ENCODE measurements around the gene TFAP2A.

TFAP2A gene

GRCh38 chr6:10385524-10386132 lies 29.2 kb downstream of the TFAP2A start:
- H3K36me3 ChIP-seq (ENCODE audit: insufficient read depth, low read length) = no peaks in the 10 kb centered on the region
- no peak overlapping the region for H3K27ac ChIP-seq (ENCODE audit: low read depth, low read length)
- H3K4me1 ChIP-seq (ENCODE audit: insufficient read depth, low read length) = peaks cover 56% of the 10 kb centered on the region
- H3K9me3 ChIP-seq (ENCODE audit: insufficient read depth, low read depth, low read length) = no peaks in the 10 kb centered on the region
- peaks cover 100% of the 10 kb centered on the region for H3K27me3 ChIP-seq (ENCODE audit: insufficient read depth, low read length)
- peak overlapping the region; percentile 23; the same call in 1 of the 2 replicates for H3K4me3 ChIP-seq (ENCODE audit: low read length)
- H3K9ac ChIP-seq (ENCODE audit: low read depth, low read length) = no peak overlapping the region
- WGBS = 1% methylated on average over 21 of the region's 21 CpGs

- WGBS = under 1% methylated on average over 64 of the region's 64 CpGs
- peaks cover 50% of the 10 kb centered on the region for H3K4me1 ChIP-seq (ENCODE audit: insufficient read depth, low read length)
- H3K4me3 ChIP-seq (ENCODE audit: low read length) = peak overlapping the region; percentile 23
- H3K9me3 ChIP-seq (ENCODE audit: insufficient read depth, low read depth, low read length) = no peaks in the 10 kb centered on the region
- no peaks in the 10 kb centered on the region for H3K36me3 ChIP-seq (ENCODE audit: insufficient read depth, low read length)
- H3K9ac ChIP-seq (ENCODE audit: low read depth, low read length) = no peak overlapping the region
- H3K27me3 ChIP-seq (ENCODE audit: insufficient read depth, low read length) = peaks cover 100% of the 10 kb centered on the region
- H3K27ac ChIP-seq (ENCODE audit: low read depth, low read length) = no peak overlapping the region
These were observed 30.0 kb downstream of the TFAP2A start for GRCh38 chr6:10384610-10385523.

- no peaks in the 10 kb centered on the region for H3K36me3 ChIP-seq (ENCODE audit: insufficient read depth, low read length)
- H3K9ac ChIP-seq (ENCODE audit: low read depth, low read length) = no peak overlapping the region
- 3% methylated on average over 9 of the region's 9 CpGs for WGBS
- peaks cover 97% of the 10 kb centered on the region for H3K27me3 ChIP-seq (ENCODE audit: insufficient read depth, low read length)
- H3K4me3 ChIP-seq (ENCODE audit: low read length) = 0 out of 2 replicates have a peak overlapping the region, but pooled peaks have one; percentile 23
- peaks cover 45% of the 10 kb centered on the region for H3K4me1 ChIP-seq (ENCODE audit: insufficient read depth, low read length)
- H3K9me3 ChIP-seq (ENCODE audit: insufficient read depth, low read depth, low read length) = no peaks in the 10 kb centered on the region
- H3K27ac ChIP-seq (ENCODE audit: low read depth, low read length) = no peak overlapping the region
These were observed 30.7 kb downstream of the TFAP2A start for GRCh38 chr6:10384091-10384609.

- Histone ChIP-seq H3K36me3 (ENCODE audit: insufficient read depth, low read length) (no peaks in the 10 kb centered on the region), H3K4me1 (ENCODE audit: insufficient read depth, low read length) (peaks cover 39% of the 10 kb centered on the region), H3K9ac (ENCODE audit: low read depth, low read length) (no peak overlapping the region), H3K4me3 (ENCODE audit: low read length) (peak overlapping the region; percentile 25; the same call in 1 of the 2 replicates), H3K9me3 (ENCODE audit: insufficient read depth, low read depth, low read length) (no peaks in the 10 kb centered on the region), H3K27ac (ENCODE audit: low read depth, low read length) (no peak overlapping the region), H3K27me3 (ENCODE audit: insufficient read depth, low read length) (peaks cover 93% of the 10 kb centered on the region)
- WGBS = under 1% methylated on average over 48 of the region's 48 CpGs
These were observed 31.4 kb downstream of the TFAP2A start for GRCh38 chr6:10383331-10384090.

- Histone ChIP-seq H3K9me3 (ENCODE audit: insufficient read depth, low read depth, low read length) (no peaks in the 10 kb centered on the region), H3K27me3 (ENCODE audit: insufficient read depth, low read length) (peaks cover 88% of the 10 kb centered on the region), H3K4me3 (ENCODE audit: low read length) (no peak overlapping the region), H3K36me3 (ENCODE audit: insufficient read depth, low read length) (no peaks in the 10 kb centered on the region), H3K4me1 (ENCODE audit: insufficient read depth, low read length) (peaks cover 38% of the 10 kb centered on the region), H3K9ac (ENCODE audit: low read depth, low read length) (no peak overlapping the region), H3K27ac (ENCODE audit: low read depth, low read length) (no peak overlapping the region)
- WGBS = 3% methylated on average over 22 of the region's 22 CpGs
These were observed 32.0 kb downstream of the TFAP2A start for GRCh38 chr6:10382728-10383330.

- H3K27ac ChIP-seq (ENCODE audit: low read depth, low read length) = no peak overlapping the region
- H3K9ac ChIP-seq (ENCODE audit: low read depth, low read length) = no peak overlapping the region
- H3K4me1 ChIP-seq (ENCODE audit: insufficient read depth, low read length) = peaks cover 36% of the 10 kb centered on the region
- H3K4me3 ChIP-seq (ENCODE audit: low read length) = no peak overlapping the region; the same call in 1 of the 2 replicates
- H3K27me3 ChIP-seq (ENCODE audit: insufficient read depth, low read length) = peaks cover 82% of the 10 kb centered on the region
- H3K9me3 ChIP-seq (ENCODE audit: insufficient read depth, low read depth, low read length) = no peaks in the 10 kb centered on the region
- 4% methylated on average over 15 of the region's 15 CpGs for WGBS
- H3K36me3 ChIP-seq (ENCODE audit: insufficient read depth, low read length) = no peaks in the 10 kb centered on the region
These were observed 32.6 kb downstream of the TFAP2A start for GRCh38 chr6:10382322-10382721.

GRCh38 chr6:10381830-10382208 lies 33.1 kb downstream of the TFAP2A start:
- Histone ChIP-seq H3K4me3 (ENCODE audit: low read length) (peak overlapping the region; percentile 26), H3K27ac (ENCODE audit: low read depth, low read length) (no peak overlapping the region), H3K9me3 (ENCODE audit: insufficient read depth, low read depth, low read length) (no peaks in the 10 kb centered on the region), H3K4me1 (ENCODE audit: insufficient read depth, low read length) (peaks cover 31% of the 10 kb centered on the region), H3K27me3 (ENCODE audit: insufficient read depth, low read length) (peaks cover 77% of the 10 kb centered on the region), H3K36me3 (ENCODE audit: insufficient read depth, low read length) (no peaks in the 10 kb centered on the region), H3K9ac (ENCODE audit: low read depth, low read length) (no peak overlapping the region)
- 2% methylated on average over 26 of the region's 26 CpGs for WGBS

GRCh38 chr6:10381133-10381829 lies 33.6 kb downstream of the TFAP2A start:
- Histone ChIP-seq H3K9me3 (ENCODE audit: insufficient read depth, low read depth, low read length) (no peaks in the 10 kb centered on the region), H3K36me3 (ENCODE audit: insufficient read depth, low read length) (no peaks in the 10 kb centered on the region), H3K4me3 (ENCODE audit: low read length) (peak overlapping the region; percentile 26), H3K4me1 (ENCODE audit: insufficient read depth, low read length) (peaks cover 26% of the 10 kb centered on the region), H3K9ac (ENCODE audit: low read depth, low read length) (no peak overlapping the region), H3K27me3 (ENCODE audit: insufficient read depth, low read length) (peaks cover 72% of the 10 kb centered on the region), H3K27ac (ENCODE audit: low read depth, low read length) (no peak overlapping the region)
- WGBS = 1% methylated on average over 34 of the region's 34 CpGs

GRCh38 chr6:10375391-10375969 lies 39.4 kb downstream of the TFAP2A start:
- Histone ChIP-seq H3K27me3 (ENCODE audit: insufficient read depth, low read length) (peaks cover 14% of the 10 kb centered on the region), H3K27ac (ENCODE audit: low read depth, low read length) (no peak overlapping the region), H3K4me1 (ENCODE audit: insufficient read depth, low read length) (peaks cover 8% of the 10 kb centered on the region), H3K9ac (ENCODE audit: low read depth, low read length) (no peak overlapping the region), H3K36me3 (ENCODE audit: insufficient read depth, low read length) (no peaks in the 10 kb centered on the region), H3K9me3 (ENCODE audit: insufficient read depth, low read depth, low read length) (no peaks in the 10 kb centered on the region), H3K4me3 (ENCODE audit: low read length) (no peak overlapping the region)
- WGBS = 83% methylated on average over 3 of the region's 4 CpGs
